NT2/D1 (cell line): ENCODE results near the gene PRRC2C.
A peak's percentile ranks its signal among the peaks of the same experiment; 100 is the strongest.

Experiments
- DNase-seq: peaks from one replicate; pipeline ENCODE4 v3.0.0-alpha.2; 2011; ENCODE audit warnings: low read depth, low spot score
- H3K27me3 ChIP-seq: 2 replicates; pipeline ENCODE4 v1.6.0; 2011; ENCODE audit warnings: mild to moderate bottlenecking; ENCODE audit not compliant: insufficient read length, insufficient read depth
- H3K36me3 ChIP-seq: 2 replicates; pipeline ENCODE4 v1.6.1; 2011; ENCODE audit warnings: mild to moderate bottlenecking, low read length, mixed read lengths; ENCODE audit not compliant: insufficient read depth, insufficient read length
- H3K4me1 ChIP-seq: 2 replicates; pipeline ENCODE4 v1.5.1; 2011; ENCODE audit not compliant: insufficient read depth, insufficient read length
- H3K4me3 ChIP-seq: 2 replicates; pipeline ENCODE4 v1.5.1; 2011; ENCODE audit warnings: low read depth; ENCODE audit not compliant: insufficient read length
- H3K9ac ChIP-seq: 2 replicates; pipeline ENCODE4 v1.6.0; 2011; ENCODE audit warnings: low read depth; ENCODE audit not compliant: insufficient read length
- H3K9me3 ChIP-seq: 2 replicates; pipeline ENCODE4 v1.5.1; 2011; ENCODE audit warnings: mild to moderate bottlenecking, low read length; ENCODE audit not compliant: insufficient read depth
- SUZ12 ChIP-seq: IDR thresholded peaks from 2 replicates; pipeline ENCODE4 v1.6.1; 2011; ENCODE audit not compliant: insufficient read length, insufficient read depth; ENCODE audit errors: extremely low read depth
- YY1 ChIP-seq: IDR thresholded peaks from 2 replicates; pipeline ENCODE4 v1.6.1; 2011; ENCODE audit not compliant: insufficient read length, insufficient read depth
- ZNF274 ChIP-seq: IDR thresholded peaks from 2 replicates; pipeline ENCODE4 v1.6.1; 2011; ENCODE audit warnings: mild to moderate bottlenecking, low read depth, low read length

The PRRC2C gene

GRCh38 chr1:171637928-171638576 is 152.7 kb downstream of the PRRC2C start:
- TF ChIP-seq SUZ12 (no peak), YY1 (no peak), ZNF274 (no peak)
- Histone ChIP-seq H3K4me3 (no peak overlapping the region), H3K9me3 (no peaks in the 10 kb centered on the region), H3K9ac (no peak overlapping the region), H3K36me3 (no peaks in the 10 kb centered on the region), H3K27me3 (no peaks in the 10 kb centered on the region), H3K4me1 (peaks cover 10% of the 10 kb centered on the region)
- DNase-seq, result no peak

- Histone ChIP-seq H3K36me3 (no peaks in the 10 kb centered on the region), H3K9ac (no peak overlapping the region), H3K27me3 (no peaks in the 10 kb centered on the region), H3K4me3 (no peak overlapping the region), H3K4me1 (peaks cover 14% of the 10 kb centered on the region), H3K9me3 (no peaks in the 10 kb centered on the region)
- no peak for TF ChIP-seq SUZ12
- no peak for TF ChIP-seq ZNF274
- no peak for TF ChIP-seq YY1
- no peak for DNase-seq
These were observed 154.9 kb downstream of the PRRC2C start for GRCh38 chr1:171640225-171640624.

GRCh38 chr1:171641076-171641864 is 155.9 kb downstream of the PRRC2C start:
- H3K9ac ChIP-seq, result no peak overlapping the region
- no peaks in the 10 kb centered on the region for H3K9me3 ChIP-seq
- H3K4me3 ChIP-seq, result no peak overlapping the region
- no peaks in the 10 kb centered on the region for H3K27me3 ChIP-seq
- H3K36me3 ChIP-seq, result no peaks in the 10 kb centered on the region
- no peak for DNase-seq
- peaks cover 15% of the 10 kb centered on the region for H3K4me1 ChIP-seq
- no peak for TF ChIP-seq YY1
- TF ChIP-seq SUZ12, result no peak
- no peak for TF ChIP-seq ZNF274

- no peaks in the 10 kb centered on the region for H3K9me3 ChIP-seq
- H3K4me3 ChIP-seq, result no peak overlapping the region
- no peaks in the 10 kb centered on the region for H3K36me3 ChIP-seq
- peak overlapping the region; percentile 34 for H3K9ac ChIP-seq
- no peak for DNase-seq
- no peaks in the 10 kb centered on the region for H3K27me3 ChIP-seq
- TF ChIP-seq SUZ12 (no peak), YY1 (no peak), ZNF274 (no peak)
- H3K4me1 ChIP-seq, result peaks cover 15% of the 10 kb centered on the region
These were observed 156.9 kb downstream of the PRRC2C start for GRCh38 chr1:171642197-171642596.
